ENCODE results near the gene CPE.

Gene CPE

GRCh38 chr4:165415910-165416309 lies 37.1 kb downstream of the CPE start:
- TF ChIP-seq FOXP2 (optimal IDR thresholded peaks at IDR 0.05; ENCODE audit: borderline replicate concordance, extremely low read depth, extremely low read length, insufficient read depth), result no peak
- TF ChIP-seq POLR2AphosphoS5 (IDR thresholded peaks at IDR 0.05; ENCODE audit: low read depth, low read length), result no peak
- no peak for TF ChIP-seq REST (IDR thresholded peaks at IDR 0.05; ENCODE audit: insufficient read depth in 1 of 2, low read depth in 2 of 2, low read length in 2 of 2)

- TF ChIP-seq TAF1 (IDR thresholded peaks at IDR 0.05; ENCODE audit: borderline replicate concordance, insufficient read depth, low read length) (no peak), FOXP2 (optimal IDR thresholded peaks at IDR 0.05; ENCODE audit: borderline replicate concordance, extremely low read depth, extremely low read length, insufficient read depth) (no peak)
Measured at GRCh38 chr4:165418073-165418472, 39.3 kb downstream of the CPE start.

GRCh38 chr4:165425629-165426028 lies 46.8 kb downstream of the CPE start:
- TF ChIP-seq REST (IDR thresholded peaks at IDR 0.05; ENCODE audit: insufficient read depth in 1 of 2, low read depth in 2 of 2, low read length in 2 of 2) (no peak), POLR2AphosphoS5 (IDR thresholded peaks at IDR 0.05; ENCODE audit: low read depth, low read length) (no peak)

GRCh38 chr4:165426331-165426730 lies 47.5 kb downstream of the CPE start:
- TF ChIP-seq TAF1 (IDR thresholded peaks at IDR 0.05; ENCODE audit: borderline replicate concordance, insufficient read depth, low read length), result no peak
- TF ChIP-seq SIN3A (IDR thresholded peaks at IDR 0.05; ENCODE audit: borderline replicate concordance, insufficient read depth, low read length), result no peak
- TF ChIP-seq REST (IDR thresholded peaks at IDR 0.05; ENCODE audit: insufficient read depth in 1 of 2, low read depth in 2 of 2, low read length in 2 of 2), result no peak
- no peak for TF ChIP-seq POLR2AphosphoS5 (IDR thresholded peaks at IDR 0.05; ENCODE audit: low read depth, low read length)
- TF ChIP-seq FOXP2 (optimal IDR thresholded peaks at IDR 0.05; ENCODE audit: borderline replicate concordance, extremely low read depth, extremely low read length, insufficient read depth), result no peak

- no peak for TF ChIP-seq REST (IDR thresholded peaks at IDR 0.05; ENCODE audit: insufficient read depth in 1 of 2, low read depth in 2 of 2, low read length in 2 of 2)
- TF ChIP-seq FOXP2 (optimal IDR thresholded peaks at IDR 0.05; ENCODE audit: borderline replicate concordance, extremely low read depth, extremely low read length, insufficient read depth), result no peak
- no peak for TF ChIP-seq SIN3A (IDR thresholded peaks at IDR 0.05; ENCODE audit: borderline replicate concordance, insufficient read depth, low read length)
- TF ChIP-seq TAF1 (IDR thresholded peaks at IDR 0.05; ENCODE audit: borderline replicate concordance, insufficient read depth, low read length), result no peak
- no peak for TF ChIP-seq POLR2AphosphoS5 (IDR thresholded peaks at IDR 0.05; ENCODE audit: low read depth, low read length)
Measured at GRCh38 chr4:165426823-165427222, 48.0 kb downstream of the CPE start.

All from PFSK-1 (cell line).